Activated B cell treated with CpG ODN at 0.5 μM for 24 hours (primary cell): ENCODE data around the gene SLC66A1. TPM values are rescaled to one million over a fixed set of nuclear protein-coding genes. Genes with fewer than 3 reads are reported as not detected.
A peak's percentile ranks its signal among the peaks of the same experiment; 100 is the strongest.

Source experiments
- ATAC-seq: fragments of 200-7000 bp; cut with Tn5 transposase; one replicate; pipeline ENCODE4 v1.10.0; 2021; ENCODE audit warnings: low read depth, mild to moderate bottlenecking, moderate library complexity
- CTCF ChIA-PET: fragments of 350-600 bp; sonication (Branson Sonifier 250); formaldehyde crosslinking; loops from one replicate; lab custom pipeline; 2021; ENCODE audit warnings: antibody characterized with exemption; lab: Charles Lee
- POLR2A ChIA-PET: fragments of 350-600 bp; sonication (Branson Sonifier 250); formaldehyde crosslinking; loops from one replicate; lab custom pipeline; 2021; ENCODE audit warnings: antibody characterized with exemption; lab: Charles Lee
- DNase-seq: peaks from one replicate; pipeline ENCODE4 v3.0.0; 2022
- H3K27ac Mint-ChIP-seq: one replicate; pipeline ENCODE4 v1.8.0; 2020; ENCODE audit warnings: mixed read lengths
- H3K27me3 Mint-ChIP-seq: one replicate; pipeline ENCODE4 v1.8.0; 2021; ENCODE audit warnings: mixed read lengths
- H3K36me3 Mint-ChIP-seq: one replicate; pipeline ENCODE4 v1.8.0; 2021; ENCODE audit warnings: low read depth, mixed read lengths
- H3K4me1 Mint-ChIP-seq: one replicate; pipeline ENCODE4 v1.8.0; 2021; ENCODE audit warnings: mixed read lengths
- H3K4me3 Mint-ChIP-seq: one replicate; pipeline ENCODE4 v1.8.0; 2020; ENCODE audit warnings: mild to moderate bottlenecking, mixed read lengths
- H3K9me3 Mint-ChIP-seq: one replicate; pipeline ENCODE4 v1.8.0; 2020; ENCODE audit warnings: mixed read lengths
- intact Hi-C: fragments of 100-400 bp; cut with micrococcal nuclease; formaldehyde crosslinking; loops from one replicate; pipeline ENCODE4 v1.15.1; 2024
- total RNA-seq: library from RNA; stranded (reverse); gene quantifications from 2 replicates; pipeline ENCODE4 v1.2.3, GENCODE V29; 2022
- TF ChIP-seq, protein P1 (sequence below): fragments of 200-600 bp; IDR thresholded peaks from one replicate; pipeline ENCODE4 v1.8.0; 2022; ENCODE audit warnings: antibody characterized with exemption, mild to moderate bottlenecking

The SLC66A1 gene
- total RNA-seq, 1 donor from 2014 or later: 11.9 TPM

GRCh38 chr1:19343617-19344350 is 31.7 kb downstream of the SLC66A1 start:
- POLR2A ChIA-PET: interaction anchor here (0.6 kb wide), 1 partner anchor 21 kb away, joined by 4 read pairs; no protein-coding TSS in a partner anchor
- no peak for ATAC-seq
- intact Hi-C loops: loop anchor here (1.0 to 10.0 kb wide), 3 partner anchors 51 to 308 kb away; no protein-coding TSS in a partner anchor
- no peak for DNase-seq
- Mint-ChIP-seq H3K4me1 (peaks cover 6% of the 10 kb centered on the region), H3K27ac (no peak overlapping the region), H3K9me3 (no peaks in the 10 kb centered on the region), H3K27me3 (no peaks in the 10 kb centered on the region), H3K4me3 (no peak overlapping the region), H3K36me3 (peaks cover 73% of the 10 kb centered on the region)
- CTCF ChIA-PET: interaction anchor here (0.6 to 2.2 kb wide), 5 partner anchors 46 to 307 kb away, joined by 3 to 6 read pairs (median 3); no protein-coding TSS in a partner anchor
- TF ChIP-seq, protein P1, sequence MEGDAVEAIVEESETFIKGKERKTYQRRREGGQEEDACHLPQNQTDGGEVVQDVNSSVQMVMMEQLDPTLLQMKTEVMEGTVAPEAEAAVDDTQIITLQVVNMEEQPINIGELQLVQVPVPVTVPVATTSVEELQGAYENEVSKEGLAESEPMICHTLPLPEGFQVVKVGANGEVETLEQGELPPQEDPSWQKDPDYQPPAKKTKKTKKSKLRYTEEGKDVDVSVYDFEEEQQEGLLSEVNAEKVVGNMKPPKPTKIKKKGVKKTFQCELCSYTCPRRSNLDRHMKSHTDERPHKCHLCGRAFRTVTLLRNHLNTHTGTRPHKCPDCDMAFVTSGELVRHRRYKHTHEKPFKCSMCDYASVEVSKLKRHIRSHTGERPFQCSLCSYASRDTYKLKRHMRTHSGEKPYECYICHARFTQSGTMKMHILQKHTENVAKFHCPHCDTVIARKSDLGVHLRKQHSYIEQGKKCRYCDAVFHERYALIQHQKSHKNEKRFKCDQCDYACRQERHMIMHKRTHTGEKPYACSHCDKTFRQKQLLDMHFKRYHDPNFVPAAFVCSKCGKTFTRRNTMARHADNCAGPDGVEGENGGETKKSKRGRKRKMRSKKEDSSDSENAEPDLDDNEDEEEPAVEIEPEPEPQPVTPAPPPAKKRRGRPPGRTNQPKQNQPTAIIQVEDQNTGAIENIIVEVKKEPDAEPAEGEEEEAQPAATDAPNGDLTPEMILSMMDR: no peak

- peaks cover 10% of the 10 kb centered on the region for H3K4me1 Mint-ChIP-seq
- ChIA-PET CTCF (interaction anchor here (0.6 to 2.2 kb wide), 4 partner anchors 45 to 307 kb away, joined by 3 to 6 read pairs (median 3); no protein-coding TSS in a partner anchor), POLR2A (no interaction called here)
- no peak overlapping the region for H3K27ac Mint-ChIP-seq
- H3K4me3 Mint-ChIP-seq: no peak overlapping the region
- TF ChIP-seq, protein P1: peak; percentile 34
- DNase-seq: peak; percentile 50
- no peaks in the 10 kb centered on the region for H3K27me3 Mint-ChIP-seq
- H3K9me3 Mint-ChIP-seq: no peaks in the 10 kb centered on the region
- intact Hi-C loops: loop anchor here (1.0 to 10.0 kb wide), 3 partner anchors 50 to 307 kb away; no protein-coding TSS in a partner anchor
- ATAC-seq: peak; percentile 72
- peaks cover 73% of the 10 kb centered on the region for H3K36me3 Mint-ChIP-seq
Observed at GRCh38 chr1:19344372-19344810, 32.3 kb downstream of the SLC66A1 start.

DNA sequence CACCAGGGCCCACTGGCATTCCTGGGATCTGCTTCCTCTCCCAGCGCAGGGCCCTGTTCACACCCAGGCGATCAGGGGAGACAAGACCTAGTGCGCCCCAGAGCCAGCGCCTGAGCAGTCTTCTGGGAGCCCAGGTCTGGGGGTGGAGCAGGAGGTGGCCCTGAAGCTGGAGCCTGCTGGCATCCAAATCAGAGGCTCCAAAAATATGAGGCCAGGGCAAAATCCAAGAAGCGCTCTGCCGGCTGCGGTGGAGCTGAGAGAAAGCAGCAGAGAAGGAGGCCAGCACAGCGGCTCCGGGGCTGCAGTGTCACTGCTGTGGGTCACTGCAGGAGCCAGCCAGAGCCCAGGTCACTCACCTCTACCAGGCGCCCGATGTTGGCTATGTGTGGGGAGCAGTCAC is 32.7 kb downstream of the SLC66A1 start:
- TF ChIP-seq, protein P1: no peak
- Mint-ChIP-seq H3K27me3 (no peaks in the 10 kb centered on the region), H3K4me1 (peaks cover 11% of the 10 kb centered on the region), H3K27ac (no peak overlapping the region), H3K36me3 (peaks cover 77% of the 10 kb centered on the region), H3K4me3 (no peak overlapping the region), H3K9me3 (no peaks in the 10 kb centered on the region)
- POLR2A ChIA-PET: no interaction called here
- DNase-seq (no peak), ATAC-seq (no peak)
- CTCF ChIA-PET: interaction anchor here (1.6 to 2.2 kb wide), 2 partner anchors 266 to 306 kb away, joined by 3 to 6 read pairs; no protein-coding TSS in a partner anchor
- intact Hi-C loops: loop anchor here (1.0 to 10.0 kb wide), 3 partner anchors 50 to 306 kb away; no protein-coding TSS in a partner anchor

DNA sequence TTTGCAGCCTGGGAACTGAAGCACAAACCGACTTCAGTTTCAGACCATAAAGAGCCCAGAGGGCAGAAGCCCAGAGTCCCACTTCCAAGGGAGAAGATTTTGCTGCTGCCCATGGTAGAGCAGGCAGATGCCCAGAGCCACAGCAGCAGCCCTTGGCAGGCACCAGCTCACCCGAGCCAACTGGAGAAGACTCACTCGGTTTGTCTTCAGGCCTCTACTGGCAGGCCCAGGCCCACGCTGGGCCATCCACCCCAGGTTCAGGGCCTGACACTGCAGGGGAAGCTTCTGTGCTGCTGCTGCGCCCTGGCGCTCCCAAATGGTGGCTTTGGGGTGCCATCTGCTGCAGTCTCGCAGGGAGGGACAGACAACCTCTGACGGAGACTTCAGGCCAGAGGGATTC is 33.3 kb downstream of the SLC66A1 start:
- ChIA-PET POLR2A (no interaction called here), CTCF (interaction anchor here (0.8 to 2.2 kb wide), 4 partner anchors 192 to 315 kb away, joined by 3 to 6 read pairs (median 4); no protein-coding TSS in a partner anchor)
- peaks cover 81% of the 10 kb centered on the region for H3K36me3 Mint-ChIP-seq
- intact Hi-C loops: loop anchor here (10.0 kb wide), 1 partner anchor 49 kb away; no protein-coding TSS in a partner anchor
- H3K27ac Mint-ChIP-seq: no peak overlapping the region
- TF ChIP-seq, protein P1: no peak
- no peaks in the 10 kb centered on the region for H3K27me3 Mint-ChIP-seq
- H3K4me3 Mint-ChIP-seq: no peak overlapping the region
- ATAC-seq: no peak
- peaks cover 11% of the 10 kb centered on the region for H3K4me1 Mint-ChIP-seq
- DNase-seq: no peak
- no peaks in the 10 kb centered on the region for H3K9me3 Mint-ChIP-seq

DNA sequence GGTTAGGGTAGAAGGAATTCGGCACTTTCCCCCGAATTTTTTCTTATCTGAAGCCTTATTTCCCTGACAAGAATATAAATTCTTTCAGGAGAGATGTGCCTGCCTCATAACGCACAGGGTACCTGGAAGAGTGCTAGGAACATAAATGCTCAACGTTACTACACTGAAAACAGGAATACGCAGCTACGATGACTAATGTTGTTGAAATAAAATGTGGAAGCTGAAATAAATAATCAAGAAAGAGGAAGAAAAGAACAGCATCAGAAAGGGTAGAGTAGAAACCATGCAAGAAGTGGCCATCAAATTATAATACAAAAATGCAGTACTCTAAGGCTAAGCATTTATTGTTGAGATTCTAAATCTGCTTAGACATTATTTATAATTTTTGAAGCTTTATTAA is 33.9 kb downstream of the SLC66A1 start:
- H3K4me1 Mint-ChIP-seq: peaks cover 11% of the 10 kb centered on the region
- no peak overlapping the region for H3K27ac Mint-ChIP-seq
- POLR2A ChIA-PET: no interaction called here
- intact Hi-C loops: loop anchor here (10.0 kb wide), 1 partner anchor 49 kb away; no protein-coding TSS in a partner anchor
- ATAC-seq (no peak), DNase-seq (no peak)
- CTCF ChIA-PET: interaction anchor here (0.8 to 1.5 kb wide), 3 partner anchors 192 to 315 kb away, joined by 3 to 4 read pairs (median 4); no protein-coding TSS in a partner anchor
- no peaks in the 10 kb centered on the region for H3K27me3 Mint-ChIP-seq
- no peak overlapping the region for H3K4me3 Mint-ChIP-seq
- peaks cover 76% of the 10 kb centered on the region for H3K36me3 Mint-ChIP-seq
- H3K9me3 Mint-ChIP-seq: no peaks in the 10 kb centered on the region
- TF ChIP-seq, protein P1: no peak
